K562 (cell line): Measurements from ENCODE around the gene COX4I2. TPM values are rescaled to one million over a fixed set of nuclear protein-coding genes. Genes with fewer than 3 reads are reported as not detected.

ENCODE experiments used
- C11orf30 ChIP-seq: fragments of 450-650 bp; IDR thresholded peaks from 2 replicates; pipeline ENCODE4 v1.6.1; 2016; ENCODE audit warnings: low read depth, mild to moderate bottlenecking
- DPF2 ChIP-seq: fragments of 450-650 bp; IDR thresholded peaks from 2 replicates; pipeline ENCODE4 v1.6.1; 2016
- E2F3 ChIP-seq: fragments of 250-450 bp; sonication (Bioruptor Pico); IDR thresholded peaks from 2 replicates; pipeline ENCODE4 v1.4.0; 2020; ENCODE audit warnings: mild to moderate bottlenecking
- ELK1 ChIP-seq: sonication (generic); formaldehyde crosslinking; IDR thresholded peaks from 2 replicates; pipeline ENCODE4 v1.8.1; 2022; ENCODE audit warnings: missing genetic modification reagents
- GTF2E2 ChIP-seq: fragments of 200-800 bp; sonication (Bioruptor generic); IDR thresholded peaks from 2 replicates; pipeline ENCODE4 v1.6.1; 2016; ENCODE audit warnings: missing genetic modification characterization, missing compliant biosample characterization
- HLTF ChIP-seq: fragments of 450-650 bp; IDR thresholded peaks from 2 replicates; pipeline ENCODE4 v1.6.1; 2016
- HOMEZ ChIP-seq: fragments of 250-450 bp; sonication (Bioruptor Pico); IDR thresholded peaks from 2 replicates; pipeline ENCODE4 v1.4.0; 2020; ENCODE audit warnings: mild to moderate bottlenecking, moderate library complexity
- L3MBTL2 ChIP-seq: fragments of 450-650 bp; IDR thresholded peaks from 2 replicates; pipeline ENCODE4 v1.6.1; 2016; ENCODE audit warnings: mild to moderate bottlenecking, moderate library complexity
- MAFF ChIP-seq: IDR thresholded peaks from 2 replicates; pipeline ENCODE4 v1.6.1; 2012; ENCODE audit warnings: low read length, improper control_type of control experiment
- MBD1 ChIP-seq: fragments of 250-450 bp; sonication (Bioruptor Pico); IDR thresholded peaks from 2 replicates; pipeline ENCODE4 v1.8.0; 2022; ENCODE audit warnings: inconsistent platforms
- MLLT1 ChIP-seq, 2 experiments: fragments of 450-650 bp; IDR thresholded peaks; 2 replicates each; pipeline ENCODE4 v1.6.1; 2016
- PML ChIP-seq: IDR thresholded peaks from 2 replicates; pipeline ENCODE4 v1.6.1; 2012; ENCODE audit warnings: low read length, inconsistent platforms
- POLR2AphosphoS5 ChIP-seq: IDR thresholded peaks from 2 replicates; pipeline ENCODE4 v1.6.1; 2011; ENCODE audit warnings: mild to moderate bottlenecking, low read depth, low read length, moderate library complexity; ENCODE audit not compliant: control insufficient read depth, insufficient read depth
- SMARCE1 ChIP-seq: fragments of 450-650 bp; IDR thresholded peaks from 2 replicates; pipeline ENCODE4 v1.7.1; 2016; ENCODE audit warnings: mild to moderate bottlenecking
- TAF9B ChIP-seq: fragments of 450-650 bp; IDR thresholded peaks from 2 replicates; pipeline ENCODE4 v1.6.1; 2018; ENCODE audit warnings: mild to moderate bottlenecking; ENCODE audit not compliant: partially characterized antibody
- TCF3 ChIP-seq: sonication (generic); formaldehyde crosslinking; IDR thresholded peaks from 2 replicates; pipeline ENCODE4 v1.4.0; 2020; ENCODE audit warnings: mild to moderate bottlenecking, missing genetic modification reagents
- ZBTB1 ChIP-seq: sonication (generic); formaldehyde crosslinking; IDR thresholded peaks from 2 replicates; pipeline ENCODE4 v1.8.1; 2023; ENCODE audit warnings: missing genetic modification reagents, low read depth, mild to moderate bottlenecking, borderline replicate concordance
- ZNF644 ChIP-seq: fragments of 200-800 bp; sonication (Bioruptor generic); IDR thresholded peaks from 2 replicates; pipeline ENCODE4 v1.6.1; 2016; ENCODE audit warnings: low read depth, missing genetic modification characterization, missing compliant biosample characterization
- ZNF695 ChIP-seq: fragments of 450-650 bp; formaldehyde crosslinking; IDR thresholded peaks from 2 replicates; pipeline ENCODE4 v1.4.0; 2020; ENCODE audit warnings: mild to moderate bottlenecking, moderate library complexity
- ZZZ3 ChIP-seq: fragments of 450-650 bp; IDR thresholded peaks from 2 replicates; pipeline ENCODE4 v1.6.1; 2016; ENCODE audit warnings: antibody characterized with exemption, mild to moderate bottlenecking, moderate library complexity
- polyA plus RNA-seq, 8 experiments: library from polyadenylated mRNA; depleted of rRNA in 4 of 8; stranded (reverse) in 5 of 8; unstranded in 3 of 8; fragments of >200 nt; fragmentation: Nextera tagmentation in 2 of 8; fragmentation: Illumina TruSeq in 1 of 8; extraction: Ambion mirVana in 2 of 8; extraction: Trizol in 1 of 8; gene quantifications; 2 replicates each; pipeline versions ENCODE4 v1.2.1 to v1.2.3, GENCODE V29; 2011 to 2014; ENCODE audit warnings: inconsistent platforms in 1 of 8, missing spikeins in 1 of 8
- total RNA-seq, 7 experiments: library from RNA; depleted of rRNA in 6 of 7; stranded (reverse); fragments of >200 nt in 6 of 7; fragmentation: Illumina TruSeq in 2 of 7; extraction: Trizol in 2 of 7; gene quantifications; 2 replicates each; pipeline versions ENCODE4 v1.2.1 to v1.2.3, GENCODE V29; 2011 to 2021; ENCODE audit warnings: low replicate concordance in 1 of 7
- TF ChIP-seq, protein P1 (sequence below): fragments of 250-450 bp; sonication (Bioruptor Pico); IDR thresholded peaks from 2 replicates; pipeline ENCODE4 v1.4.0; 2020; ENCODE audit warnings: mild to moderate bottlenecking, moderate library complexity

Gene COX4I2
- total and polyA plus RNA-seq, 9 of the 15 experiments (the other 6 are each of a cell fraction or from before 2014, with no cell fraction given): not detected

GRCh38 chr20:31593221-31594001 lies 44.3 kb upstream of the COX4I2 start (continued):
- TF ChIP-seq HOMEZ (no peak), HLTF (no peak), ZZZ3 (no peak), TCF3 (CRISPR knock-in tag) (no peak), C11orf30 (peak; percentile 69), ZNF695 (CRISPR knock-in tag) (no peak), PML (no peak), ZBTB1 (CRISPR knock-in tag) (no peak), TAF9B (peak; percentile 7), L3MBTL2 (no peak), POLR2AphosphoS5 (no peak), DPF2 (peak; percentile 84), MAFF (no peak), MBD1 (CRISPR knock-in tag) (no peak), ELK1 (CRISPR knock-in tag) (no peak), GTF2E2 (tag) (no peak), ZNF644 (tag) (no peak), MLLT1 (IDR thresholded peaks at IDR 0.05) (no peak), E2F3 (CRISPR knock-in tag) (no peak), SMARCE1 (peak; percentile 73)
- TF ChIP-seq, protein P1, sequence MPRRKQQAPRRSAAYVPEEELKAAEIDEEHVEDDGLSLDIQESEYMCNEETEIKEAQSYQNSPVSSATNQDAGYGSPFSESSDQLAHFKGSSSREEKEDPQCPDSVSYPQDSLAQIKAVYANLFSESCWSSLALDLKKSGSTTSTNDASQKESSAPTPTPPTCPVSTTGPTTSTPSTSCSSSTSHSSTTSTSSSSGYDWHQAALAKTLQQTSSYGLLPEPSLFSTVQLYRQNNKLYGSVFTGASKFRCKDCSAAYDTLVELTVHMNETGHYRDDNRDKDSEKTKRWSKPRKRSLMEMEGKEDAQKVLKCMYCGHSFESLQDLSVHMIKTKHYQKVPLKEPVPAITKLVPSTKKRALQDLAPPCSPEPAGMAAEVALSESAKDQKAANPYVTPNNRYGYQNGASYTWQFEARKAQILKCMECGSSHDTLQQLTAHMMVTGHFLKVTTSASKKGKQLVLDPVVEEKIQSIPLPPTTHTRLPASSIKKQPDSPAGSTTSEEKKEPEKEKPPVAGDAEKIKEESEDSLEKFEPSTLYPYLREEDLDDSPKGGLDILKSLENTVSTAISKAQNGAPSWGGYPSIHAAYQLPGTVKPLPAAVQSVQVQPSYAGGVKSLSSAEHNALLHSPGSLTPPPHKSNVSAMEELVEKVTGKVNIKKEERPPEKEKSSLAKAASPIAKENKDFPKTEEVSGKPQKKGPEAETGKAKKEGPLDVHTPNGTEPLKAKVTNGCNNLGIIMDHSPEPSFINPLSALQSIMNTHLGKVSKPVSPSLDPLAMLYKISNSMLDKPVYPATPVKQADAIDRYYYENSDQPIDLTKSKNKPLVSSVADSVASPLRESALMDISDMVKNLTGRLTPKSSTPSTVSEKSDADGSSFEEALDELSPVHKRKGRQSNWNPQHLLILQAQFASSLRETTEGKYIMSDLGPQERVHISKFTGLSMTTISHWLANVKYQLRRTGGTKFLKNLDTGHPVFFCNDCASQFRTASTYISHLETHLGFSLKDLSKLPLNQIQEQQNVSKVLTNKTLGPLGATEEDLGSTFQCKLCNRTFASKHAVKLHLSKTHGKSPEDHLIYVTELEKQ (CRISPR knock-in tag): no peak
